Stimulated activated CD4-positive, alpha-beta T cell treated with anti-CD3 and anti-CD28 coated beads, TNF-alpha, amount 100 ng/mL, for 48 hours (primary cell): ENCODE measurements around the gene ZNRF2.
"Not testable (repeated sequence)": the region's sequence is repeated elsewhere in the genome, so short reads cannot be mapped to it uniquely, and the experiment has no call there.

Experiments used
- DNase-seq, 3 donors: peaks; one replicate each; pipeline ENCODE4 v3.0.0-alpha.2; 2020; ENCODE audit warnings: low read depth in 3 of 3

Gene ZNRF2

DNA sequence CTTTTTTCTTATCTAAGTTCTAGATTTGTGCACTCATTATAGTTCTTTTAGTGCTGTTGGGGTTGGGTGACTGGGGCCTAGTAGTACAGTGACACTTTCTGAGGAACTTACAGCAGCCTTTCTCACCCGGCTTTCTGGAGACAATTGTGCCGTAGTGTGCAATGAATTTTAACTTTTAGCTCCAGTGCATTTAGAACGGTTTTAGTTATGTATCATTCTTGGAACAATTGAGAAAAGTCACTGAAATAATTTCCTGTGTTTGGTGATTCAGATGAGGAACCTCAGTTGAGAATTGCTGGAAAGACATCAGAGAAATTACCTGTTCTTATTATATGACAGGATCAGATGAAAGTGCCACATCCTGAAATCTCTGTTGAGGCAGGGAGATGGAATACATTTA lies 3.2 kb downstream of the ZNRF2 start:
- DNase-seq: not testable (repeated sequence)

GRCh38 chr7:30289634-30290033 lies 5.2 kb downstream of the ZNRF2 start:
- not testable (repeated sequence) for DNase-seq

DNA sequence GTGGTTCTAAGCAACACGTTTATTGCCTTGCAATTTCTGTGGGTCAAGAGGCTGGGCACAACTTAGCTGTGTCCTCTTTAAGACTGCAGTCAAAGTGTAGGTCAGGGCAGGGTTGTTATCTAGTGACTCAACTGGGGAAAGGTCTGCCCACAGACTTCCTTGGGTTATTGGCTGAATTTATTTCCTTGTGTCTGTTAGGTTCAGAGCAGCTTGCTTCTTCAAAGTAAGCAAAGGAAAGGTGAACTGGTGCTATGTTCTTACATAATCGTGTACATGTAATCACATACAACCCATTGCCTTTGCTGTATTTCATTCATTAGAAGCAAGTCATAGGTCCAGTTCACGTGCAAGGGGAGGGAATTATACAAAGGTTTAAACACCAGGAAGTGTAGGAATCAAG lies 5.9 kb downstream of the ZNRF2 start:
- DNase-seq: not testable (repeated sequence)

GRCh38 chr7:30292416-30293038 lies 8.1 kb downstream of the ZNRF2 start:
- DNase-seq: not testable (repeated sequence)

DNA sequence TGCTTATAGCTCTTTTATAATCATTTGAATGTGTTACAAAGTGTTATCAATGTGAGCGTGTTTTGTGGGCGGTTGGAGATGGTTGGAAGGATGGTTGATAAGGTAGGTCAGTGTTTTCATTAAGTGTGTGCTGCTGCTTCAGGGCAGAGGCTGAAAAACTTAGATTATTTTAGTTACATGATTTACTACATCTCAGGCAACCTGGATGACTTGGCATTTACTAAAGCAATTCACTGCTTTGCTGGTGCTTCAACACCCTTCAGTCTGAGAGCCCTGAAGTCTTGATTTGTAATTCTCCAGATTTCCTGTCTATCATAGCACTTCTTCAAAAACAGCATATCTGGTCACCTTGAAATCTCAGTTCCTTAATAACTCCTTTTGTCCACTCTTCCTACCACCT lies 11.9 kb downstream of the ZNRF2 start:
- not testable (repeated sequence) for DNase-seq

- DNase-seq: not testable (repeated sequence)
Measured at GRCh38 chr7:30297499-30297898, 13.1 kb downstream of the ZNRF2 start.

GRCh38 chr7:30298409-30298808 lies 14.0 kb downstream of the ZNRF2 start:
- DNase-seq: not testable (repeated sequence)

DNA sequence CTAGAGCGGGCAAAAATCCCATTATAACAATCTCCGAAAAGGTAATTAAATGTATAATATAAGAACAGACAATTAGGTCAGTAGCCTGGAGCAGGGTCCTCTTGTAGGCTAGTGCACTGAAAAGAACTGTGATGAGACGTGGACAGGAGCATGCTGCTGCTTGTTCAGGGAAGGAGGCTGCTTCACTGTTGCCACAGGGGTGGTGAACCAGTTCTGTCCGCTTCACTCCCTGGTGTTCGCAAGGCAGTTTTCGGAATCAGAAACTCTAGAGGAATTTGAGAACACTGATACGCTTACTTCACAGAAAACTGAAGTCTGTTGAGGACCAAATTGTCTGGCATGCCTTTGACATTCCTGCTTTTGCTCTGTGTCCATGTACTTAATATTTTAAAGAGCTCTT lies 17.4 kb downstream of the ZNRF2 start:
- no peak for DNase-seq

GRCh38 chr7:30302656-30303311 lies 18.4 kb downstream of the ZNRF2 start:
- no peak for DNase-seq

DNA sequence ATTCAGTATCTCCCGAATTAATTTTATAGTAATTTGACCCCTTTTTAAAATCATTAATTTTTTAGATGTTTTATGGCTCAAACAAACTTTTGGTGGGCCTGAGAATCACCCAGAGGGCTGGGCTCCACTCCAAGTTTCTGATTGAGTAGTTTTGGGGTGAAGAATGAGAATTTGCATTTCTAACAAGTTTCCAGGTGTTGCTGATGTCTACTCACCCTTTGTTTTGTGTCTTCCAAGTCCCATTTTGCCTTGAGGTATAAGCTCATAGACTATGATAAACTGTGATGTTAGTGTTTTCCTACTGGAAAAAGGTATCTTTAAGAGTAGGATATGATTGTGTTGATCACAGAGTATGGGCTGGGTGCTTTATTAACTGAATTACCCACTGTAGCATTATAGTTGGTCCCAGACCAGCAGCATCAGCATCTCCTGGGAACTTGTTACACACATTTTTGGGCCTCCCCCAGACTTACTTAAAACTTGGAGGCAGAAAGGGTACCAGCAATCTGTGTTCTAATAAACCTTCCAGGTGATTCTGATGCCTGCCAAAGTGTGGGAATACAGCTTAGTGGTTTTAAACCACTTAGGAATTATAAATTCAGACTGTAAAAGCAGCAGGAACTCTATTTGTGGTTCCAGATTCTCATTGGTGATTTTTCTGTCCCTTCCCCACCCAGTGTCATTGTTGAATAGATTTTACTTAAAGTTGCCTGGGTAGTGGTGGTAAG lies 19.1 kb downstream of the ZNRF2 start:
- no peak for DNase-seq

GRCh38 chr7:30304177-30304884 lies 19.9 kb downstream of the ZNRF2 start:
- no peak for DNase-seq

- no peak for DNase-seq
Measured at GRCh38 chr7:30306976-30307375, 22.6 kb downstream of the ZNRF2 start.

DNA sequence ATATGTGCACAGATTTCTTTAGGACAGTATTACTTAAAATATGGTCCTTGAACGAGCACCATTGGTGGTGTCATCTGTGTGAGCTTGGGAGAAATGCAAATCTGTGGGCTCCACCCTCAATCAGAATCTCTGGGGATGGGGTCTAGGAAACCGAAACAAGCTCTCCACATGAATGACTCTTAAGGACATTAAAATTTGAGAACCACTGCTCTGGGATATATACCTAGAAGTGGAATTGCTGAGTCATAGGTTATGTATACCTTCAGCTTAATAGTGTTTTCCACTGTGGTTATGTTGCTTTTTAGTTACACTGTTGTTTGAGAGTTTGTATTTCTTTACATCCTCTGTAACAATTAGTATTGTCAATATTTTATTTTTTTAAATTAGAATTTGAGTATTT lies 24.0 kb downstream of the ZNRF2 start:
- DNase-seq: no peak

- DNase-seq: no peak
Measured at GRCh38 chr7:30309302-30309701, 24.9 kb downstream of the ZNRF2 start.

DNA sequence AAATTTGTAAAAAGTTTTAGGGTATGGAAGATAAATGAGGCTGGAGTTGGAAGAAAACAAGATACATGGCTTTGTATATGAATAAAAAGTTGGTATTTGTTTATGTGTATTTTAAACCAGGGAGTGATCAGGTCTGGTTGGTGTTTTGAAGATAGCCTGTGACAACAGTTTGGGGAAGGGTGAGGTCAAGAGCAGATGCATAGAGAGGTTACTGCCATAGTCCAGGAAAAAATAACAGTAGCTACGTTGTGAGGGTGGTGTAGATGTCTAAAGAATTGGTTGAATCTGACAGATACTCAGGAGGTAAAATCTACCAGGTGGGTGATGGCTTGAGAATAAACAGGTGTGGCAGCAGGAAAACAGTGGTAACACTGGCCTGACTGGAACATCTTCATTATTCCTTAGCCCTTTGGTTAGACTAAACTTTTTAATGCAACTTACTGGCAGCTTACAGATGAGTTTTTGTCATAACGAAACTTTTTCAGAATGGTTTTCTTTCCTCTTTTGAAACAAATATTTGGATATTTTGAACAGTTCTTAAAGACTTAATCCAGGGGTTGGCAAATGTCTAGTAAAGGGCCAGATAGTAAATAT lies 25.5 kb downstream of the ZNRF2 start:
- no peak for DNase-seq

GRCh38 chr7:30310674-30311362 lies 26.4 kb downstream of the ZNRF2 start:
- DNase-seq: no peak

DNA sequence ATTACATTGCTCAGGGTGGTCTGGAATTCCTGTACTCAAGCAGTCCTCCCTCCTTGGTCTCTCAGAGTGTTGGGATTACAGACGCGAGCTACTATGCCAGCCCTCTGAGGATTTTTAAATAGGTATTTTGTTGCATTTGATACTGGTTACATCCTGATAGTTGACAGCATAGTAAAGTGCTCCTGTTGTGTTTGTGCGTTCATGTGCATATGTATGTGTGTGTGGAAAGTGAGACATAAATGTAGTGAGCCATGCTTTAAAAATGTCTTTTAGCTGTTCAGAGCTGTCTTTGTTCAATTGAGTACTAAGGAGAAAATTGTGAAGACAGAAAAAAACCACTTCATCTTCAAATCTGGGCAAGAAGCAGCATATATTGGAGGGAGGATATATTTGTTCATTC lies 27.8 kb downstream of the ZNRF2 start:
- no peak for DNase-seq

DNA sequence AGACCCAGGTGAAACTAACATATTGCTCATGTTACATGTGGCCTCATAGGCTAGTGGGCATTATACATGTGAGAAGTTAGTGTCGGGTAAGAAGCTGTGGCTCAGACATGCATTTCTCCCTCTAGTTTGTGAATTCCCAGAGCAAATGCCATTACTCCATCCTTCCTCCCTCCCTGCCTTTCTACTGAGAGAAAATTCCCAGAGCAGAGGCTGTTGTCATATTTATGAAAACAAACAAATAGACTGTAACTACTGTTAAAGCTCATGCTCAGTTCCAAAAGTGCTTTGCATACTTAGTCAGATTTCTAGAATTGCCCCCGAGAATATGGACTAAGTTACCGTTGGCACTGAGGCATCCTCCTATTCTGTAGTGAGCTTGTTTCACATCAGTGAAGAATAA lies 29.0 kb downstream of the ZNRF2 start:
- no peak for DNase-seq

DNA sequence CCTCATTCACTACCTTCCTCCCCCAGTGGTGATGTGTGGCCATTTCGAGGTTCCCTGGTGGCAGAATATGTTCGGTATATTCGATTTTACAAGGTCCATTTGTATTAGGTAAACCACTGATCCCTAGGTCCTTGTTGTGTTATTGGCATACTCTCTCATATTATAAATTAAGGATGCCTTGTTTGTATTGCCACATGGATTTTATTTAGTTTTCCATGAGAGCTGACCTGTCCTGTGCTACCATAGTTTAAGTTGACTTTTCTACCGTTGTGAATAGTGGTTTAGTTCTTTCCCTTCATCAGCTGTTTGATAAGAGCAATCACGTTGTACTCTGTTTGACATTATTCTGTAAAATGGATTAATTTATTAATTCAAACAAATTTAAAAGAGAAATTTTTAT lies 29.4 kb downstream of the ZNRF2 start:
- DNase-seq: no peak

DNA sequence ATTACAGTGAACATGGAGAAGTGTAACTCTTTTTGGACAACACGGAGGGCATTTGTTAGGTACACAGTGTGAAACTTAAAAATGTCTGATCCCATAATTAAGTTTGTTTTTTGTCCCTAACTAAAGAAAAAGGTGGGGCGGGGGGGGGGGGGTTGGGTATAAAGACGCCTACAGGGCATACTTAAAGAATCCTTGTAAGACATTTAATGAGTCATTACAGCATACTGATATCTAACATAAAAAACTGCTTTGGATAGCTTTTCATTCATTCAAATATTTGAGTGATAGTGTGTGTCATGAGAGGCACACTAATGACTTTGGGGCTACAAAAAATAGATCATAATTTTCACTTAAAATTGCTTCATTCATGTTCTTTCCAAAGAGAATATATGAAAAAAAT lies 31.2 kb downstream of the ZNRF2 start:
- DNase-seq: no peak

DNA sequence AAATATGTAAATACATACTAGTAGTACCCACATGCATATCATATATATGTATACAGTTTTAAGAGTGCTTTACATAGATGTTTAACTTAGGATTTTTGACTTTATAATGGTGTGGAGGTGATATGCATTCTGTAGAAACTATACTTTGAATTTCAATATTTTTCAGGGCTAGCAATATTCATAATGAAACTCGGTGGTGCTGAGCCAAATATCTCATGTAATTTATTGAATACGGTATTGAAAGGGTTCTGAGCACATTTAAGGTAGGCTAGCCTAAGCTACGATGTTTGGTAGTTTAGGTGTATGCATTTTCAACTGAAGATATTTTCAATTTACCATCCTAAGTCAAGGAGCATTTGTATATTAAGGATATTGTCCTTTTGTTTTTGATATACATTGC lies 36.0 kb downstream of the ZNRF2 start:
- DNase-seq: no peak
